ENCODE results near the gene TFAP2C. TPM values are rescaled to one million over a fixed set of nuclear protein-coding genes. Genes with fewer than 3 reads are reported as not detected.
"Not testable (repeated sequence)": the region's sequence is repeated elsewhere in the genome, so short reads cannot be mapped to it uniquely, and the experiment has no call there.

TFAP2C gene
- total RNA-seq, 4 donors from 2014 or later = 1.1 to 6.0 TPM; not detected in 2

DNA sequence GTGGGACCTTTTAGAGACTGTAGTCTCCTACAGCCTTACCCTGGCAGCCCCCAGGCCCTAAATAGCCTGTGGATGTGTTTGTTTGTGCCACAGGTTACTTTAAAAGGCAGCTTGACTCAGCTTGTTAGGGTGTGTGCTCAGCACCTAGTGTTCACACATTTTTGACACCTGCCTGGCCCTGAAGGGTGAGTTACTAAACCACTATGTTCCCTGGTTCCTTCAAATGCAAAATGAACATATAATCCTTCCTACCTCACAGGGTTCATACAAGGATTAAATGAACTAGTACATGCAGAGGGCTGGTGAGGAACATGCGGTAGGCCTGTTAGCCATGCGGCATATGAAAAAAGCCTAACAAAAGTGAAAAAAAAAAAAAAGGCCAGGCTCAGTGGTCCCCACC is 14.9 kb upstream of the TFAP2C start:
- Histone ChIP-seq H3K27me3 (no peaks in the 10 kb centered on the region), H3K4me1 (no peaks in the 10 kb centered on the region), H3K36me3 (no peaks in the 10 kb centered on the region), H3K27ac (no peak overlapping the region), H3K4me3 (no peak overlapping the region), H3K9me3 (no peaks in the 10 kb centered on the region)
- DNase-seq = no peak
- TF ChIP-seq, protein P1, sequence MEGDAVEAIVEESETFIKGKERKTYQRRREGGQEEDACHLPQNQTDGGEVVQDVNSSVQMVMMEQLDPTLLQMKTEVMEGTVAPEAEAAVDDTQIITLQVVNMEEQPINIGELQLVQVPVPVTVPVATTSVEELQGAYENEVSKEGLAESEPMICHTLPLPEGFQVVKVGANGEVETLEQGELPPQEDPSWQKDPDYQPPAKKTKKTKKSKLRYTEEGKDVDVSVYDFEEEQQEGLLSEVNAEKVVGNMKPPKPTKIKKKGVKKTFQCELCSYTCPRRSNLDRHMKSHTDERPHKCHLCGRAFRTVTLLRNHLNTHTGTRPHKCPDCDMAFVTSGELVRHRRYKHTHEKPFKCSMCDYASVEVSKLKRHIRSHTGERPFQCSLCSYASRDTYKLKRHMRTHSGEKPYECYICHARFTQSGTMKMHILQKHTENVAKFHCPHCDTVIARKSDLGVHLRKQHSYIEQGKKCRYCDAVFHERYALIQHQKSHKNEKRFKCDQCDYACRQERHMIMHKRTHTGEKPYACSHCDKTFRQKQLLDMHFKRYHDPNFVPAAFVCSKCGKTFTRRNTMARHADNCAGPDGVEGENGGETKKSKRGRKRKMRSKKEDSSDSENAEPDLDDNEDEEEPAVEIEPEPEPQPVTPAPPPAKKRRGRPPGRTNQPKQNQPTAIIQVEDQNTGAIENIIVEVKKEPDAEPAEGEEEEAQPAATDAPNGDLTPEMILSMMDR (IDR thresholded peaks at IDR 0.05) = no peak
- no peak for TF ChIP-seq POLR2A (IDR thresholded peaks at IDR 0.05)
- intact Hi-C loops (cut with DNase I; ENCODE audit: low total_unique reads) = no loop called here

DNA sequence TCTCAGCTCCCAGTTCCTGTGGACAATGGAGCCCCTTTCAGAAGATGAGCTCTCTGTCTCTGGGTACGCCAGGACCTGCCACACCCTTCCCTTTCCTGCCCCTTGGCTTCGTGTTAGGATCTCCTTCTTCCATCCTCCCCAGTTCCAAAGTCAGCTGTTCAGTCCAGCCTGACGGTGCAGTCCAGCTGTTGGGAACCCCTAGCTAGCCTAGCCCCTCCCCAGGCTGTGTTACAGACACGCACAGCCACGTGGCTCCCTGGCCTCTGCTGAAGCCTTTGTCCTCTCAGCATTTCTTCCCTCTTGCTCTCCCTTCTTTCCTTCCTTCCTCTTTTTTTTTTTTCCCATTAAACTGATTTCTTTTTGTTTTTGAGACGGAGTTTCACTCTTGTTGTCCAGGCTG is 12.4 kb upstream of the TFAP2C start:
- DNase-seq = no peak
- Histone ChIP-seq H3K4me3 (no peak overlapping the region), H3K9me3 (no peaks in the 10 kb centered on the region), H3K4me1 (no peaks in the 10 kb centered on the region), H3K27me3 (no peaks in the 10 kb centered on the region), H3K27ac (no peak overlapping the region), H3K36me3 (no peaks in the 10 kb centered on the region)
- TF ChIP-seq, protein P1 (IDR thresholded peaks at IDR 0.05) = no peak
- no peak for TF ChIP-seq POLR2A (IDR thresholded peaks at IDR 0.05)
- intact Hi-C loops (cut with DNase I; ENCODE audit: low total_unique reads) = no loop called here

DNA sequence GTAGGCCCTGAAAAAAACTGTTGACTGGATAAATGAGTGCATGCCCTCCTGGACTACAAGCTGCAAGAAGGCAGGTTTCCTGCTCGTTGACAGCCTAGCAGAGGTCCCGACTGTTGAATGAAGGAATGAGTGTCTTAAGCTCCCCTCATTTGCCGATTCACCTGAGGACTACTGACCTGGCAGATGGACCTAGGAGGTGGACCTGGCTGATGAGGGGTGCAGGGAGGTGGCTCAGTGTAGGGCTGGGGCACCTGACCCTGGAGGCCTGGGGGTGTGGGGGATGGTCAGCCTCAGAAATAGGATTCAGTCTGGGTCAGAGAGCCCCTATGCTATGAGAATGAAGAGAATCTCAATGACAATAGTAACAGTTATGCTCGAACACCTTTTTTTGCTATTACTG is 11.6 kb upstream of the TFAP2C start:
- H3K4me3 ChIP-seq = no peak overlapping the region
- no peaks in the 10 kb centered on the region for H3K36me3 ChIP-seq
- intact Hi-C loops (cut with DNase I; ENCODE audit: low total_unique reads) = no loop called here
- H3K4me1 ChIP-seq = no peaks in the 10 kb centered on the region
- H3K27me3 ChIP-seq = no peaks in the 10 kb centered on the region
- H3K27ac ChIP-seq = no peak overlapping the region
- TF ChIP-seq, protein P1 (IDR thresholded peaks at IDR 0.05) = no peak
- TF ChIP-seq POLR2A (IDR thresholded peaks at IDR 0.05) = no peak
- no peaks in the 10 kb centered on the region for H3K9me3 ChIP-seq
- DNase-seq = no peak

DNA sequence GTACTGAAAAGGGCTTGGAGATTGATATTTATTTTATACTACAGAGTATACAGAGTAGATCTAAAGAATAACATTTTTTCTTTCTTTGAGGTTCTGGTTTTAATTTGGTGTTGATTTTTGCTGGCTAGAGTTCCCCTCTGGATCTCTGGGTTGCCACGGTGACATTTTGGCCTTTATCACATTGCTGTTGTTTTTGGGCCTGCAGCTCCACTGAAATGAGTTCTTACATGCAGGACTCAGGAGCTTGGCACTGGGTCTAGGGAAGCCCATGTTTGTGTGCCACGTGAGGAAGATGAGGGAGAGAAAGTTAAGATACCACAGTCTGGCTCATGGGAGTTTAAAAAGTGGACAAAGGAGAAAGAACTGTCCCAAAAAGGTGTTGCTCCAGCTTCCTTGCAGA is 7.4 kb upstream of the TFAP2C start:
- TF ChIP-seq, protein P1 (IDR thresholded peaks at IDR 0.05) = no peak
- DNase-seq = no peak
- no peak overlapping the region for H3K27ac ChIP-seq
- H3K4me1 ChIP-seq = no peaks in the 10 kb centered on the region
- no peaks in the 10 kb centered on the region for H3K36me3 ChIP-seq
- H3K9me3 ChIP-seq = no peaks in the 10 kb centered on the region
- H3K27me3 ChIP-seq = peaks cover 0 to 17% of the 10 kb centered on the region in 2 donors
- intact Hi-C loops (cut with DNase I; ENCODE audit: low total_unique reads) = no loop called here
- H3K4me3 ChIP-seq = no peak overlapping the region

- H3K36me3 ChIP-seq; H3K4me3 ChIP-seq; H3K27ac ChIP-seq; H3K9me3 ChIP-seq; intact Hi-C loops (cut with DNase I; ENCODE audit: low total_unique reads); H3K4me1 ChIP-seq; DNase-seq: not testable (repeated sequence)
- H3K27me3 ChIP-seq = peaks cover 0 to 33% of the 10 kb centered on the region in 2 donors
These were observed 5.2 kb upstream of the TFAP2C start for GRCh38 chr20:56623930-56624329.
